GM23338 (cell line): ENCODE measurements around the gene CDH23.

Source experiments
- CREB1 ChIP-seq: fragments of 250-450 bp; sonication (Bioruptor Pico); IDR thresholded peaks from 2 replicates; pipeline ENCODE4 v1.5.0; 2020; ENCODE audit warnings: low read depth, mild to moderate bottlenecking, moderate library complexity
- CTCF ChIP-seq, 2 experiments: fragments of 200-600 bp in 1 of 2; sonication (generic) in 1 of 2; conservative IDR thresholded peaks; 2 replicates each; pipeline versions ENCODE4 v1.5.1 to v1.6.1; 2016 to 2017; ENCODE audit warnings: antibody characterized with exemption in 2 of 2, low read depth in 2 of 2, mild to moderate bottlenecking in 2 of 2, moderate library complexity in 1 of 2
- ETS1 ChIP-seq: IDR thresholded peaks from 2 replicates; pipeline ENCODE4 v1.6.1; 2016; ENCODE audit warnings: antibody characterized with exemption
- EZH2 ChIP-seq: fragments of 200-600 bp; sonication (generic); IDR thresholded peaks from one replicate; pipeline ENCODE4 v1.8.0; 2017; ENCODE audit warnings: antibody characterized with exemption, mild to moderate bottlenecking, low read depth; ENCODE audit not compliant: unreplicated experiment
- EZH2phosphoT487 ChIP-seq: fragments of 200-600 bp; sonication (generic); IDR thresholded peaks from one replicate; pipeline ENCODE4 v1.8.1; 2018; ENCODE audit warnings: antibody characterized with exemption; ENCODE audit not compliant: unreplicated experiment
- JUNB ChIP-seq: IDR thresholded peaks from one replicate; pipeline ENCODE4 v1.6.1; 2016; ENCODE audit warnings: antibody characterized with exemption; ENCODE audit not compliant: unreplicated experiment
- NANOG ChIP-seq: IDR thresholded peaks from 2 replicates; pipeline ENCODE4 v1.6.1; 2016; ENCODE audit warnings: antibody characterized with exemption, borderline replicate concordance
- POLR2AphosphoS5 ChIP-seq: IDR thresholded peaks from 2 replicates; pipeline ENCODE4 v1.6.1; 2016; ENCODE audit warnings: antibody characterized with exemption, low read depth
- STAT1 ChIP-seq: IDR thresholded peaks from one replicate; pipeline ENCODE4 v1.6.1; 2016; ENCODE audit warnings: antibody characterized with exemption; ENCODE audit not compliant: unreplicated experiment
- ZNF114 ChIP-seq: fragments of 250-450 bp; sonication (Bioruptor Pico); IDR thresholded peaks from 2 replicates; pipeline ENCODE4 v1.5.0; 2020; ENCODE audit warnings: mild to moderate bottlenecking, moderate library complexity
- TF ChIP-seq, protein P1 (sequence below): IDR thresholded peaks from one replicate; pipeline ENCODE4 v1.6.1; 2018; ENCODE audit warnings: antibody characterized with exemption; ENCODE audit not compliant: unreplicated experiment
- TF ChIP-seq, protein P2 (sequence below): fragments of 250-450 bp; sonication (Bioruptor Pico); IDR thresholded peaks from 2 replicates; pipeline ENCODE4 v1.5.0; 2020; ENCODE audit warnings: mild to moderate bottlenecking, moderate library complexity

DNA sequence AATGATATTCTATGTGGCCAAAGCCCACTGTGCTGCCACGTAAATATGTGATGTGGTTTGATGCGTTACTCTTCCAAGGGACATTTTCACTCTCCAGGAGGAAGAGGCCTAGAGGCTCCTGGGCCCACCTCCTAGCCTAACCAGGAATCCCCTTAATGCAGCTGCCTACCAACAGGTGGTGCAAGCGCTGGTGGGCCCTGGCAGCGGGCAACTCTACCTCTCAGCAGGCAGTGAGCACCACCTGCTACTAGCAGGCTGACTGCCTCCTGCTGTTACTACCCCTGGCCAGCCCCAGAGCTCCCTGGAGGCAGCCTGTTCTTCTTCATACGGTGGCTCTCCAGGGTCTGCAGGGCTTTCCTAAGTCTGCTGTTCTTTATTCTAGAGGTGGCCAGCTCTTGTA is 62.8 kb downstream of the CDH23 start:
- TF ChIP-seq CTCF (conservative IDR thresholded peaks at IDR 0.05; ENCODE audit: low read depth in 2 of 2) (peak; percentile 22 to 52; a peak in 3 of 4 replicates), EZH2phosphoT487 (no peak), ETS1 (no peak), EZH2 (no peak), CREB1 (CRISPR knock-in tag) (no peak), JUNB (no peak), POLR2AphosphoS5 (no peak), STAT1 (no peak), ZNF114 (CRISPR knock-in tag) (no peak), NANOG (no peak)
- TF ChIP-seq, protein P1, sequence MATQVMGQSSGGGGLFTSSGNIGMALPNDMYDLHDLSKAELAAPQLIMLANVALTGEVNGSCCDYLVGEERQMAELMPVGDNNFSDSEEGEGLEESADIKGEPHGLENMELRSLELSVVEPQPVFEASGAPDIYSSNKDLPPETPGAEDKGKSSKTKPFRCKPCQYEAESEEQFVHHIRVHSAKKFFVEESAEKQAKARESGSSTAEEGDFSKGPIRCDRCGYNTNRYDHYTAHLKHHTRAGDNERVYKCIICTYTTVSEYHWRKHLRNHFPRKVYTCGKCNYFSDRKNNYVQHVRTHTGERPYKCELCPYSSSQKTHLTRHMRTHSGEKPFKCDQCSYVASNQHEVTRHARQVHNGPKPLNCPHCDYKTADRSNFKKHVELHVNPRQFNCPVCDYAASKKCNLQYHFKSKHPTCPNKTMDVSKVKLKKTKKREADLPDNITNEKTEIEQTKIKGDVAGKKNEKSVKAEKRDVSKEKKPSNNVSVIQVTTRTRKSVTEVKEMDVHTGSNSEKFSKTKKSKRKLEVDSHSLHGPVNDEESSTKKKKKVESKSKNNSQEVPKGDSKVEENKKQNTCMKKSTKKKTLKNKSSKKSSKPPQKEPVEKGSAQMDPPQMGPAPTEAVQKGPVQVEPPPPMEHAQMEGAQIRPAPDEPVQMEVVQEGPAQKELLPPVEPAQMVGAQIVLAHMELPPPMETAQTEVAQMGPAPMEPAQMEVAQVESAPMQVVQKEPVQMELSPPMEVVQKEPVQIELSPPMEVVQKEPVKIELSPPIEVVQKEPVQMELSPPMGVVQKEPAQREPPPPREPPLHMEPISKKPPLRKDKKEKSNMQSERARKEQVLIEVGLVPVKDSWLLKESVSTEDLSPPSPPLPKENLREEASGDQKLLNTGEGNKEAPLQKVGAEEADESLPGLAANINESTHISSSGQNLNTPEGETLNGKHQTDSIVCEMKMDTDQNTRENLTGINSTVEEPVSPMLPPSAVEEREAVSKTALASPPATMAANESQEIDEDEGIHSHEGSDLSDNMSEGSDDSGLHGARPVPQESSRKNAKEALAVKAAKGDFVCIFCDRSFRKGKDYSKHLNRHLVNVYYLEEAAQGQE: no peak
- TF ChIP-seq, protein P2, sequence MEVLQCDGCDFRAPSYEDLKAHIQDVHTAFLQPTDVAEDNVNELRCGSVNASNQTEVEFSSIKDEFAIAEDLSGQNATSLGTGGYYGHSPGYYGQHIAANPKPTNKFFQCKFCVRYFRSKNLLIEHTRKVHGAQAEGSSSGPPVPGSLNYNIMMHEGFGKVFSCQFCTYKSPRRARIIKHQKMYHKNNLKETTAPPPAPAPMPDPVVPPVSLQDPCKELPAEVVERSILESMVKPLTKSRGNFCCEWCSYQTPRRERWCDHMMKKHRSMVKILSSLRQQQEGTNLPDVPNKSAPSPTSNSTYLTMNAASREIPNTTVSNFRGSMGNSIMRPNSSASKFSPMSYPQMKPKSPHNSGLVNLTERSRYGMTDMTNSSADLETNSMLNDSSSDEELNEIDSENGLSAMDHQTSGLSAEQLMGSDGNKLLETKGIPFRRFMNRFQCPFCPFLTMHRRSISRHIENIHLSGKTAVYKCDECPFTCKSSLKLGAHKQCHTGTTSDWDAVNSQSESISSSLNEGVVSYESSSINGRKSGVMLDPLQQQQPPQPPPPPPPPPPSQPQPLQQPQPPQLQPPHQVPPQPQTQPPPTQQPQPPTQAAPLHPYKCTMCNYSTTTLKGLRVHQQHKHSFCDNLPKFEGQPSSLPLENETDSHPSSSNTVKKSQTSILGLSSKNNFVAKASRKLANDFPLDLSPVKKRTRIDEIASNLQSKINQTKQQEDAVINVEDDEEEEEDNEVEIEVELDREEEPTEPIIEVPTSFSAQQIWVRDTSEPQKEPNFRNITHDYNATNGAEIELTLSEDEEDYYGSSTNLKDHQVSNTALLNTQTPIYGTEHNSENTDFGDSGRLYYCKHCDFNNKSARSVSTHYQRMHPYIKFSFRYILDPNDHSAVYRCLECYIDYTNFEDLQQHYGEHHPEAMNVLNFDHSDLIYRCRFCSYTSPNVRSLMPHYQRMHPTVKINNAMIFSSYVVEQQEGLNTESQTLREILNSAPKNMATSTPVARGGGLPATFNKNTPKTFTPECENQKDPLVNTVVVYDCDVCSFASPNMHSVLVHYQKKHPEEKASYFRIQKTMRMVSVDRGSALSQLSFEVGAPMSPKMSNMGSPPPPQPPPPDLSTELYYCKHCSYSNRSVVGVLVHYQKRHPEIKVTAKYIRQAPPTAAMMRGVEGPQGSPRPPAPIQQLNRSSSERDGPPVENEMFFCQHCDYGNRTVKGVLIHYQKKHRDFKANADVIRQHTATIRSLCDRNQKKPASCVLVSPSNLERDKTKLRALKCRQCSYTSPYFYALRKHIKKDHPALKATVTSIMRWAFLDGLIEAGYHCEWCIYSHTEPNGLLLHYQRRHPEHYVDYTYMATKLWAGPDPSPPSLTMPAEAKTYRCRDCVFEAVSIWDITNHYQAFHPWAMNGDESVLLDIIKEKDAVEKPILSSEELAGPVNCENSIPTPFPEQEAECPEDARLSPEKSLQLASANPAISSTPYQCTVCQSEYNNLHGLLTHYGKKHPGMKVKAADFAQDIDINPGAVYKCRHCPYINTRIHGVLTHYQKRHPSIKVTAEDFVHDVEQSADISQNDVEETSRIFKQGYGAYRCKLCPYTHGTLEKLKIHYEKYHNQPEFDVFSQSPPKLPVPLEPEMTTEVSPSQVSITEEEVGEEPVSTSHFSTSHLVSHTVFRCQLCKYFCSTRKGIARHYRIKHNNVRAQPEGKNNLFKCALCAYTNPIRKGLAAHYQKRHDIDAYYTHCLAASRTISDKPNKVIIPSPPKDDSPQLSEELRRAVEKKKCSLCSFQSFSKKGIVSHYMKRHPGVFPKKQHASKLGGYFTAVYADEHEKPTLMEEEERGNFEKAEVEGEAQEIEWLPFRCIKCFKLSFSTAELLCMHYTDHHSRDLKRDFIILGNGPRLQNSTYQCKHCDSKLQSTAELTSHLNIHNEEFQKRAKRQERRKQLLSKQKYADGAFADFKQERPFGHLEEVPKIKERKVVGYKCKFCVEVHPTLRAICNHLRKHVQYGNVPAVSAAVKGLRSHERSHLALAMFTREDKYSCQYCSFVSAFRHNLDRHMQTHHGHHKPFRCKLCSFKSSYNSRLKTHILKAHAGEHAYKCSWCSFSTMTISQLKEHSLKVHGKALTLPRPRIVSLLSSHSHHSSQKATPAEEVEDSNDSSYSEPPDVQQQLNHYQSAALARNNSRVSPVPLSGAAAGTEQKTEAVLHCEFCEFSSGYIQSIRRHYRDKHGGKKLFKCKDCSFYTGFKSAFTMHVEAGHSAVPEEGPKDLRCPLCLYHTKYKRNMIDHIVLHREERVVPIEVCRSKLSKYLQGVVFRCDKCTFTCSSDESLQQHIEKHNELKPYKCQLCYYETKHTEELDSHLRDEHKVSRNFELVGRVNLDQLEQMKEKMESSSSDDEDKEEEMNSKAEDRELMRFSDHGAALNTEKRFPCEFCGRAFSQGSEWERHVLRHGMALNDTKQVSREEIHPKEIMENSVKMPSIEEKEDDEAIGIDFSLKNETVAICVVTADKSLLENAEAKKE (CRISPR knock-in tag): no peak
